HL-60 (cell line): ENCODE data around the gene SLC35C1.

Experiments
- DNase-seq, 2 experiments: peaks; one replicate each; pipeline ENCODE4 v3.0.0-alpha.2; 2010 to 2020; ENCODE audit warnings: low read depth in 1 of 2, low spot score in 1 of 2
- H3K27ac ChIP-seq: fragments of 250-450 bp; sonication (Bioruptor Pico); replicated peaks from 2 replicates; pipeline ENCODE4 v1.5.1; 2020; ENCODE audit warnings: mild to moderate bottlenecking, moderate library complexity
- H3K27me3 ChIP-seq: fragments of 250-450 bp; sonication (Bioruptor Pico); 2 replicates; pipeline ENCODE4 v1.5.1; 2021; ENCODE audit warnings: mild to moderate bottlenecking, moderate library complexity; ENCODE audit not compliant: insufficient read depth, poor library complexity, severe bottlenecking
- H3K4me3 ChIP-seq: replicated peaks from 2 replicates; pipeline ENCODE4 v1.5.1; 2011; ENCODE audit warnings: mild to moderate bottlenecking, control low read depth, low read length; ENCODE audit not compliant: insufficient read depth
- CTCF ChIP-seq: IDR thresholded peaks from one replicate; pipeline ENCODE4 v1.5.1; 2011; ENCODE audit warnings: low read length, control low read depth, inconsistent platforms; ENCODE audit not compliant: insufficient read depth
- GABPA ChIP-seq: IDR thresholded peaks from 2 replicates; pipeline ENCODE4 v1.6.1; 2012; ENCODE audit warnings: low read depth
- POLR2AphosphoS5 ChIP-seq: IDR thresholded peaks from 2 replicates; pipeline ENCODE4 v1.6.1; 2012; ENCODE audit warnings: low read depth
- REST ChIP-seq: IDR thresholded peaks from 2 replicates; pipeline ENCODE4 v1.6.1; 2012; ENCODE audit warnings: low read depth; ENCODE audit not compliant: insufficient replicate concordance
- SPI1 ChIP-seq: IDR thresholded peaks from 2 replicates; pipeline ENCODE4 v1.6.1; 2012; ENCODE audit warnings: low read depth, mild to moderate bottlenecking, borderline replicate concordance

Gene SLC35C1

GRCh38 chr11:45832811-45833441, 28.0 kb downstream of the SLC35C1 start:
- Histone ChIP-seq H3K27me3 (peaks cover 3% of the 10 kb centered on the region), H3K4me3 (no peak overlapping the region), H3K27ac (no peak overlapping the region)
- TF ChIP-seq REST: no peak
- no peak for TF ChIP-seq POLR2AphosphoS5
- DNase-seq: no peak

- Histone ChIP-seq H3K27me3 (no peaks in the 10 kb centered on the region), H3K4me3 (no peak overlapping the region), H3K27ac (no peak overlapping the region)
- TF ChIP-seq SPI1: no peak
- TF ChIP-seq CTCF: no peak
- no peak for TF ChIP-seq GABPA
- TF ChIP-seq REST: no peak
- no peak for TF ChIP-seq POLR2AphosphoS5
- no peak for DNase-seq
Measured at GRCh38 chr11:45833761-45834160, 28.8 kb downstream of the SLC35C1 start.

- no peak overlapping the region for H3K4me3 ChIP-seq
- TF ChIP-seq SPI1 (no peak; the same call in 1 of the 2 replicates), POLR2AphosphoS5 (no peak), REST (no peak), GABPA (no peak), CTCF (no peak)
- DNase-seq: no peak
- H3K27ac ChIP-seq: no peak overlapping the region
- H3K27me3 ChIP-seq: no peaks in the 10 kb centered on the region
Measured at GRCh38 chr11:45834298-45834756, 29.4 kb downstream of the SLC35C1 start.
